HEK293T (cell line): ENCODE results near the gene HYCC2.

Experiments
- CTCF ChIA-PET: fragments of 350-600 bp; formaldehyde crosslinking; extraction: SDS; loops from one replicate; lab custom pipeline; 2021; ENCODE audit warnings: antibody characterized with exemption, inconsistent platforms; lab: Yijun Ruan, JAX
- POLR2A ChIA-PET: fragments of 350-600 bp; formaldehyde crosslinking; extraction: SDS; loops from one replicate; lab custom pipeline; 2020; ENCODE audit warnings: antibody characterized with exemption, inconsistent platforms; lab: Yijun Ruan, JAX
- DNase-seq: peaks from one replicate; pipeline ENCODE4 v3.0.0; 2012; ENCODE audit warnings: mixed read lengths; ENCODE audit errors: extremely low spot score
- ARNT ChIP-seq: fragments of 450-650 bp; IDR thresholded peaks from 2 replicates; pipeline ENCODE4 v1.6.1; 2017; ENCODE audit warnings: mild to moderate bottlenecking
- BHLHE40 ChIP-seq: fragments of 450-650 bp; IDR thresholded peaks from 2 replicates; pipeline ENCODE4 v1.6.1; 2016; ENCODE audit warnings: mild to moderate bottlenecking, moderate library complexity, borderline replicate concordance
- CTBP1 ChIP-seq: fragments of 450-650 bp; IDR thresholded peaks from 2 replicates; pipeline ENCODE4 v1.6.1; 2016; ENCODE audit warnings: borderline replicate concordance
- ELF4 ChIP-seq: fragments of 450-650 bp; IDR thresholded peaks from 2 replicates; pipeline ENCODE4 v1.6.1; 2017; ENCODE audit warnings: antibody characterized with exemption
- FOXA1 ChIP-seq: fragments of 450-650 bp; IDR thresholded peaks from 2 replicates; pipeline ENCODE4 v1.6.1; 2016; ENCODE audit warnings: mild to moderate bottlenecking
- FOXK2 ChIP-seq: fragments of 450-650 bp; IDR thresholded peaks from 2 replicates; pipeline ENCODE4 v1.6.1; 2016; ENCODE audit warnings: mild to moderate bottlenecking
- FOXM1 ChIP-seq: fragments of 450-650 bp; IDR thresholded peaks from 2 replicates; pipeline ENCODE4 v1.6.1; 2017; ENCODE audit warnings: mild to moderate bottlenecking, borderline replicate concordance
- HDGF ChIP-seq: fragments of 450-650 bp; IDR thresholded peaks from 2 replicates; pipeline ENCODE4 v1.6.1; 2017; ENCODE audit warnings: antibody characterized with exemption, borderline replicate concordance
- L3MBTL2 ChIP-seq: fragments of 450-650 bp; conservative IDR thresholded peaks from 2 replicates; pipeline ENCODE4 v1.6.1; 2016; ENCODE audit warnings: mild to moderate bottlenecking
- LEF1 ChIP-seq: fragments of 450-650 bp; IDR thresholded peaks from 2 replicates; pipeline ENCODE4 v1.6.1; 2017; ENCODE audit warnings: mild to moderate bottlenecking, borderline replicate concordance
- NFRKB ChIP-seq: fragments of 450-650 bp; IDR thresholded peaks from 2 replicates; pipeline ENCODE4 v1.6.1; 2016; ENCODE audit warnings: mild to moderate bottlenecking, moderate library complexity
- PKNOX1 ChIP-seq: fragments of 450-650 bp; IDR thresholded peaks from 2 replicates; pipeline ENCODE4 v1.6.1; 2016
- SP1 ChIP-seq: fragments of 450-650 bp; IDR thresholded peaks from 2 replicates; pipeline ENCODE4 v1.6.1; 2017
- SUZ12 ChIP-seq: fragments of 450-650 bp; IDR thresholded peaks from 2 replicates; pipeline ENCODE4 v1.6.1; 2016; ENCODE audit warnings: mild to moderate bottlenecking
- TARDBP ChIP-seq: fragments of 450-650 bp; IDR thresholded peaks from 2 replicates; pipeline ENCODE4 v1.6.1; 2016
- ZNF384 ChIP-seq: fragments of 450-650 bp; IDR thresholded peaks from 2 replicates; pipeline ENCODE4 v1.6.1; 2016

HYCC2 gene

DNA sequence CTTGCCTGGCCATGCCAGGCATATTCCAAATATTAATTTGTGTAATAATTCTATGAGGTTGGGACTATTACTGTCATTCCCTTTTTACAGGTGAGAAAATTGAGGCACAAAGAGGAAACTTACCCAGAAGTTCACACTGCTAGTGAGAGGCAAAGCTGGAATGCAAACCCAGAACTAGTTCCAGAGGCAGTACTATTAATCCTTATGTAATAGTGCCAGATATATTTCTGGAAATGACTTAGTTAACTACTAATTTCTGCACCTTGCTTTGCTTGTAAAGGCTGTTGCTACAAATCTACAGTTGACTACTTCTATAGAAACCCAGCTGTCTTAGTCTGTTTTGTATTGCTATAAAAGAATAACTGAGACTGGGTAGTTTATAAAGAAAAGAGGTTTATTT lies 39.1 kb upstream of the HYCC2 start:
- ChIA-PET POLR2A (no interaction called here), CTCF (no interaction called here)
- no peak for DNase-seq

DNA sequence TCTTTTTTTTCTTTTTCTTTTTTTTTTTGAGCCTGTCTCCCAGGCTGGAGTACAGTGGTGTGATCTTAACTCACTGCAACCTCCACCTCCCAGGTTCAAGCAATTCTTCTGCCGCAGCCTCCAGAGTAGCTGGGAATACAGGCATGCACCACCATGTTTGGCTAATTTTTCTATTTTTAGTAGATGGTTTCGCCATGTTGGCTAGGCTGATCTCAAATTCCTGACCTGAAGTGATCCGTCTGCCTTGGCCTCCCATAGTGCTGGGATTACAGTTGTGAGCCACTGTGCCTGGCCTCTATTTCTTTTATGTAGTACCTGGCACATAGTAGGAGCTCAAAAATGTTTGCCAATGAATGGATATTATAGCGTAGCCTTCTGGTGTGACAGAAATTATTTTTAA lies 37.7 kb upstream of the HYCC2 start:
- ChIA-PET CTCF (no interaction called here), POLR2A (interaction anchor here (0.6 to 1.2 kb wide), 2 partner anchors 50 to 220 kb away, joined by 3 read pairs; partner anchors contain the start of genes NIF3L1 and PPIL3)
- DNase-seq = no peak
- TF ChIP-seq L3MBTL2 = no peak
- TF ChIP-seq LEF1 = no peak
- no peak for TF ChIP-seq SUZ12
- no peak for TF ChIP-seq PKNOX1
- no peak for TF ChIP-seq SP1
- no peak for TF ChIP-seq FOXA1
- no peak for TF ChIP-seq ELF4
- no peak for TF ChIP-seq BHLHE40
- no peak for TF ChIP-seq ARNT
- no peak for TF ChIP-seq FOXM1
- no peak for TF ChIP-seq FOXK2
- TF ChIP-seq NFRKB = no peak
- TF ChIP-seq CTBP1 = no peak
- no peak for TF ChIP-seq TARDBP
- no peak for TF ChIP-seq ZNF384
- no peak for TF ChIP-seq HDGF

More for the DNA sequence above, 39.1 kb upstream of the HYCC2 start:
- TF ChIP-seq LEF1 = no peak
- TF ChIP-seq NFRKB = no peak
- TF ChIP-seq ARNT = no peak
- no peak for TF ChIP-seq SP1
- TF ChIP-seq BHLHE40 = no peak
- no peak for TF ChIP-seq ZNF384
- no peak for TF ChIP-seq SUZ12
- TF ChIP-seq L3MBTL2 = no peak
- TF ChIP-seq PKNOX1 = no peak

DNA sequence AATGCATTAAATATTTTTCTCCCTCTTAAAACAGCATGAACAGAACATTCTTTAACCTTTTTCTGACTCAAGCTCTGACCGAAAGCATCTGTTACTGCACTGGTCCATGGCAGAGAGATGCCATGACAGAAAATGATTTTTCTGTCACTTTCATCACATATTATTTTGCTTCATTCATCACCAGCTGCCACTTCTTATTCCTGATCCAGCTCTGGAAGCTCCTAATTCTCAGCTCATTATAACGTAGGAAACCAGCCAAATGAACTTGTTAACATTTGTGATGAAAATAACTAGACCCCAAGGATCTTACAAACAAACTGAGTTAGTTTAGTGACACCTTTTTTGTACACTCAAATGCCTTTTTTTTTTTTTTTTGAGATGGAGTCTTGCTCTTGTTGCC lies 36.9 kb upstream of the HYCC2 start:
- no peak for TF ChIP-seq LEF1
- TF ChIP-seq NFRKB = no peak
- no peak for TF ChIP-seq CTBP1
- no peak for TF ChIP-seq FOXK2
- TF ChIP-seq ARNT = no peak
- no peak for TF ChIP-seq SP1
- no peak for DNase-seq
- POLR2A ChIA-PET = interaction anchor here (1.2 kb wide), 1 partner anchor 219 kb away, joined by 3 read pairs; the partner anchor contains the start of genes NIF3L1 and PPIL3
- CTCF ChIA-PET = no interaction called here

DNA sequence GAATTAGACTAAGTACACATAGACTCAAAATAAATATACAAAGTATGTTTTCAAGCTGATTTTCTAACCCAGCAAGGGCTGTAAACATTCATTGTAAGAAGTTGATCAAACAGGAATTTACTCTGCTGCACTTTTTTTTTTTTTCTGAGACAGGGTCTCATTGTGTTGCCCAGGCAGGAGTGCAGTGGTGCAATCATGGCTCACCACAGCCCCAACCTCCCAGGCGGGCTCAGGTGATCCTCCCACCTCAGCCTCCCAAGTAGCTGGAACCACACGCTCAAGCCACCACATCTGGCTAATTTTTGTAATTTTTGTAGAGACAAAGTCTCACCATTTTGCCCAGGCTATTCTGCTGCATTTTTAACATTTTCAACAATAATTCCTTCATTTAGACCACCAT lies 36.2 kb upstream of the HYCC2 start:
- CTCF ChIA-PET = interaction anchor here (0.7 kb wide), 1 partner anchor 144 kb away, joined by 8 read pairs; the partner anchor contains the start of gene ORC2
- TF ChIP-seq SUZ12 (no peak), ZNF384 (no peak), L3MBTL2 (no peak)
- no peak for DNase-seq
- POLR2A ChIA-PET = no interaction called here

- ChIA-PET POLR2A (interaction anchor here (1.1 to 1.2 kb wide), 2 partner anchors 11 to 13 kb away, joined by 3 to 5 read pairs; partner anchors contain the start of gene CFLAR), CTCF (no interaction called here)
- no peak for TF ChIP-seq TARDBP
- TF ChIP-seq ELF4 = no peak
- no peak for TF ChIP-seq L3MBTL2
- no peak for TF ChIP-seq SUZ12
- TF ChIP-seq HDGF = no peak
- TF ChIP-seq FOXA1 = no peak
- TF ChIP-seq PKNOX1 = no peak
- no peak for TF ChIP-seq FOXK2
- no peak for TF ChIP-seq CTBP1
- no peak for DNase-seq
Observed at GRCh38 chr2:201105759-201106158, 34.3 kb upstream of the HYCC2 start.

DNA sequence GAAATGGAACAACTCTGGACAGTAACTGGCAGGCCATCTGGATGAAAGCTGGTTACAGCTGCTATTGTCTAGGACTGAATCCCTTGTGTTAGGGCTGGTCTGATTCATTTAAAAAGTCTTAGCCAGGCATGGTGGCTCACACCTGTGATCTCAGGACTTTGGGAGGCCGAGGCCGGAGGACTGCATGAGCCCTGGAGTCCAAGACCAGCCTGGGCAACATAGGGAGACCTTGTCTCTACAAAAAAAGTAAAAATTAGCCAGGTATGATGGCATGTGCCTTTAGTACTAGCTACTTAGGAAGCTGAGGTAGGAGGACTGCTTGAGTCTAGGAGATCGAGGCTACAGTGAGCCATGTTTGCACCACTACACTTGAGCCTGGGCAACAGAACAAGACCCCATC lies 29.0 kb upstream of the HYCC2 start:
- CTCF ChIA-PET = no interaction called here
- POLR2A ChIA-PET = no interaction called here
- TF ChIP-seq FOXA1 (no peak), CTBP1 (no peak), PKNOX1 (no peak), FOXM1 (no peak), LEF1 (no peak), TARDBP (no peak), SUZ12 (no peak), NFRKB (no peak), ELF4 (no peak), SP1 (no peak), ZNF384 (no peak), L3MBTL2 (no peak), HDGF (no peak), FOXK2 (no peak), BHLHE40 (no peak), ARNT (no peak)
- DNase-seq = no peak
